ENCODE results near the gene TANC1. TPM values are rescaled to one million over a fixed set of nuclear protein-coding genes. Genes with fewer than 3 reads are reported as not detected.
A peak's percentile ranks its signal among the peaks of the same experiment; 100 is the strongest.

The TANC1 gene
- total RNA-seq, 1 experiment from 2014 or later = 7.8 TPM

DNA sequence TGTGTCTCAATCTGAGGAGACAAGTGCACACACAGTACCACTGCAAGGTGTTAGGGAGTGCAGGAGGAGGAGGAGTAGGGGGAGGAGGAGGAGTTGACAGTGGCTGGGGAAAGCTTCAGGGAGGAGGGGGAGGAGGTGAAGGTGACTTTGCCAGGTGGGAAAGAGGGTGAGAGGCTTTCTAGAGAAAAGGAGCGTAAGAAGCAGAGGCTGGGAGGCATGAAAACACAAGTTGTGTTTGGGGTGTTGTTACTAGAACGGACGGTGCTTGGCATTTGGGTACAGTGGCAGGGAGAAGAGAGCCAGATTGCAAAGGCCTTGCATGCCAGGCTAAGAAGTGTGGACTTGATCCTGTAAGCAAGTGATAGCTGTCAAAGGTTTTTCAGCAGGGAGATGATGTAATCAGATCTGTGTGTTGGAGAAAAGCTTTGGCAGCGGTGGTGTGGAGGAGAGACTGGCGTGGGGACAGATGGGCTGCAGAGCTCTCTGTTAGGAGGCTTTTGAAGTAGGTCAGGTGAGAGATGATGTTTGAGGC lies 16.2 kb downstream of the TANC1 start:
- in situ Hi-C loops (cut with HindIII; ENCODE audit: low pct_unique_long_range_greater_than_20kb, low sequenced_read_pairs) = no loop called here
- no peak for DNase-seq (ENCODE audit: low read depth)

DNA sequence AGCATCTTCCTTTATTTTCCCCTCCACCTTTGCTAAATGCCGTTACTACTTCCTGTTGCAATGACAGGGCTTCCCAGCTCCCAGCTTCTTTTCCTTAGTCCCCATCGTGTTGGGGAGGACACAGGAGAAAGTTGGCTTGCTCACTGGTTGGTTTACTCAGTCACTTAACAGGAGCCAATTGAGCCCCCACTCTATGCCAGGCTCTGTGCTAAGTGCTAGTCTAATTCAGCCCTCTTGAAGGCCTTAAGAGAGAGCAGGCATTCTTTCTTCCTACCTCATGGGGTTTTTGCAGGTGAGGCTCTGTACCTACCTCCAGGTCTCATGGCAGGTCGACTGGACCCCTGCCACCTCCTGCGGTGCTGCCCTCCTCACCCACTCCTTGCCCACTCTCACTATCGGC lies 20.1 kb downstream of the TANC1 start:
- in situ Hi-C loops (cut with HindIII; ENCODE audit: low pct_unique_long_range_greater_than_20kb, low sequenced_read_pairs) = no loop called here
- DNase-seq (ENCODE audit: low read depth) = no peak

DNA sequence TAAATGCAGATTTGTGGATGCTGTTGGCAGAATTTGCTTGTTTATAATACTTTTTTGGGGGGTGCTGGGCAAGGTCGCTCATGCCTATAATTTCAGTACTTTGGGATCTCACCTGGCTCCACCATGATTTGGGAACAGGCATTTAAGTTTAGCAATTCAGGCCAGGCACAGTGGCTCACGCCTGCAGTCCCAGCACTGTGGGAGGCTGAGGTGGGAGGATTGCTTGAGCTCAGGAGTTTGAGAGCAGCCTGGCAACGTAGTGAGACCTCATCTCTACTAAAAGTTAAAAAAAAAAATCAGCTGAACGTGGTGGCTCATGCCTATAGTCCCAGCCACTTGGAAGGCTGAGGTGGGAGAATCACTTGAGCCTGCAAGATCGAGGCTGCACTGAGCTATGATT lies 20.7 kb downstream of the TANC1 start:
- DNase-seq (ENCODE audit: low read depth) = no peak
- in situ Hi-C loops (cut with HindIII; ENCODE audit: low pct_unique_long_range_greater_than_20kb, low sequenced_read_pairs) = no loop called here

DNA sequence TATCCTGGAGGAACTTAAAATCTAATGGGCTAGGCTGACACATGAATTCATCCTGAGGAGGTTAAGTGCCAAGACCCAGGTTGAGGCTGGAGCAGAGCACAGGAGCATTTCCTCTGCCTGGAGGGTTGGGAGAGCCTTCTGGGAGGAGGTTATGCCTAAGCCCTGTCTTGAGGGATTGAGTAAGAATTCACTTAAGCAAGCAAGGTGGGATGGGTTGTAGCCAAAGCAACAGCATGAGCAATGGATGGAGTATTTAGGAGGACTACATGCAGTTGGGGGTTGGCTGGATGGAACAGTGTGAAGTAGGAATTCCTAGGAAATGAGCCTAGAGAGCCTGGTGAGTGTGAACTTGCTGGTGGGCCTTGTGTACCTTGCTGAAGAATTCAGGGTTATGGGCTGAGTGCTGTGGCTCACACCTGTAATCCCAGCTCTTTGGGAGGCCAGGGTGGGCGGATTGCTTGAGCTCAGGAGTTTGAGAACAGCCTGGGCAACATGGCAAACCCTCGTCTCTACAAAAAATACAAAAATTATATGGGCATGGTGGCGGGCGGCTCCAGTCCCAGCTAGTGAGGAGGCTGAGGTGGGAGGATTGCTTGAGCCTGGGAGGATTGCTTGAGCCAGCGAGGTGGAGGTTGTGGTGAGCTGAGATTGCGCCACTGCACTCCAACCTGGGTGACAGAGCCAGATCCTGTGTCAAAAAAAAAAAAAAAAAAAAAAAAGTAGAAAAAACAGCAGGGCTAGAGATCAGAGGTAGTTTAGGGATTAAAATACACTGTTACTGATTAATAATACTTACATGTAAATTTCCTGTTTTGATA lies 22.2 kb downstream of the TANC1 start:
- in situ Hi-C loops (cut with HindIII; ENCODE audit: low pct_unique_long_range_greater_than_20kb, low sequenced_read_pairs) = no loop called here
- peak; percentile 14 for DNase-seq (ENCODE audit: low read depth)

DNA sequence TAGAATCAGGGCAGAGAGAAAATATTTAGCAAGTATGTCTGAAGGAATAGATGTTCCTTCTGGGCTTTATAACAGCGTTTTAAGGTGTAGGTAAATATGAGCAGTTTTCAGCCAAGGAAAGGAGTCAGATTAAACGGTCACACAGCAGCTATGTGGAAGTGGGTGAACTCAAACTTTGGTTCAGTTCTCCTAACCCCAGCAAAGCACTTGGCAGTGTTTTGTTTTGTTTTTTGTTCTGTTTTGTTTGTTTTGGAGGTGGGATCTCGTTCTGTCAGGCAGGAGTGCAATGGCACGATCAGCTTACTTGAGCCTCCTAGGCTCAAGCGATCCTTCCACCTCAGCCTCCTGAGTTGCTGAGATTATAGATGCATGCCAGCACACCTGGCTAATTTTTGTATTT lies 24.6 kb downstream of the TANC1 start:
- in situ Hi-C loops (cut with HindIII; ENCODE audit: low pct_unique_long_range_greater_than_20kb, low sequenced_read_pairs) = no loop called here
- no peak for DNase-seq (ENCODE audit: low read depth)

DNA sequence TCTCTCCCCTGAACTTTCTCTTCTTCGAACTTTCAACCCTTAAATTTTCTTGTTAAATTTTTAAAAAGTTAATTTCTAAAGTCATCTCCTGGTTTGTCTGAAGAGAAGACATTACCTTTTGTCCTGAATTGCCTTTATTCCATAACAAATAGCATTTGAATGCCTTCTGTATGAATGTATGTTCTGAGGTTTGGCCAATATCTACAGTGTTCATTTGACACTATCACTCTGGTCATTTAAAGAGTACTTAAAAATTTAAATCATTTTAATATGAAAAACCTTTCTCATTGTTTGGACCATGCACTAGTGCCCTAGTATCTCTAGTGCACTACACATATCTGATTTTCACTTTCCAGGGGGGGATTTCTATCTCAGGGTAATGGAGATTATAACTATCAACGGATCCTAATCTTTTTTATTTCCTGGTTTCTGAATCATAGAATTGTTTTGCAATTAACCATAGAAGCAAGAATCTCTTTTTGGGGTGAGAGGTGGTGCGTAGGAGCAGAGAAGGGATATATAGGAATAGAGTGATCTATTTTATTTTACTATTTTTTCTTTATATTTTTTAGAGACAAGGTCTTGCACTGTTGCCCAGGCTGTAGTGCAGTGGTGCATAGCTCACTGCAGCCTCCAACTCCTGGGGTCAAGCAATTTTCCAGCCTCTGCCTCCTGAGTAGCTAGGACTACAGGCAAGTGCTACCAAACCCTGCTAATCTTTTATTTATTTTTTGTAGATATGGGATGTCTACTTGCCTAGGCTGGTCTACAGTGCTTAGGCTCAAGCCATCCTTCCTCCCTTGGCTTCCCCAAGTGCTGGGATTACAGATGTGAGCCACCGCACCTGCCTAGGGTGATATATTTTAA lies 25.5 kb downstream of the TANC1 start:
- DNase-seq (ENCODE audit: low read depth) = no peak
- in situ Hi-C loops (cut with HindIII; ENCODE audit: low pct_unique_long_range_greater_than_20kb, low sequenced_read_pairs) = no loop called here

DNA sequence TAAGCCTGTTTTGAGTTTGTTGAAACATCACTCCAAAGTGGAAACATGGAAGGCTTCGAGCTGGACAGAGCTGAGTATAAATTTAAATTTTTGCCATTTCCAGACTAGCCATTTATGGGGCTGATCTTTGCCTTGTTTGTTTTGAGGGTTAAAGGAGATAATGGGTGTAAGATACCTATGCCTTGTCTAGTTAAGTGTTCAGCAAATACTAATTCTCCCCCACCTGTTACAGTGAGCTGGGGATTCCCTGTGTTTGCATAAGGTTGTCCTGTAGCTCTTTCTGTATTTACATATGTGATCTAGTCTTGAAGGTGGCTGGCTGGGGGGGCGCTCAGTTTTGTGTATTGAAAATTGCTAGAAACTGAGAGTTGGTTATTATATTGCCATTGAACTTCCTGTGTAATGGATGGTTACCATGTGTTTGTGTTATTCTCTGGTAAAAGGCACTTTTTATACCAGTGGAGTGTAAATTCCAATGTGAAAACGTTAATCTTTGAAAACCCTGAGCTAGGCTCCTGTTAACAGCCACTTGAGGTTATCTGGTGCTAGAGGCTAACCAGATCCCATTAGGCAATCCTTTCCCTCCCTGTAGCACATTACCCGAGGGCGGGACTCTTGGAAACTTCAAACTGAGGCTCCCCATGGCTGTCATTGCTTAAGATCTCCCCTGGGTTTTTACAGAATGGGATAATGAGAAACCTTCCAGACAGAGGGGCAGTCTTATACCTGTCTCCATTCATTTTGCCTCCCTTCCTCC lies 26.7 kb downstream of the TANC1 start:
- DNase-seq (ENCODE audit: low read depth) = no peak
- in situ Hi-C loops (cut with HindIII; ENCODE audit: low pct_unique_long_range_greater_than_20kb, low sequenced_read_pairs) = no loop called here

DNA sequence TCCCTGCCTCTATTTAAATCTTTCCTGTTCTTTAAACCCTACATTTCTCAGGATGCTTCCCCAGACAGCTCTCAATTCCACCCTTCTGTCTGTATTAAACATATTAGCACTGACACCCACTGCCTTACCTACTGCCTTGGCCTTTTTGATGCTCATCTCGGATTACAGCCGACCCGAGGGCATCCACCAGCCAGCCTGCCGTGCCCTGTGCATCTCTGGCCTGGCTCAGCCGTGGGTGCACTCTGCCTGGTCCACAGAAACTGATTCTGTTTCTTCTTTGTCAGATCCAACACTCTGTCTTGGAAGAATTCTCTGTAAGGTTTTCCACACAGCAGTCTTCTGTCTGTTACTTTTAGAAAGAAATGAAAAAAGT lies 27.2 kb downstream of the TANC1 start:
- no peak for DNase-seq (ENCODE audit: low read depth)
- in situ Hi-C loops (cut with HindIII; ENCODE audit: low pct_unique_long_range_greater_than_20kb, low sequenced_read_pairs) = no loop called here

DNA sequence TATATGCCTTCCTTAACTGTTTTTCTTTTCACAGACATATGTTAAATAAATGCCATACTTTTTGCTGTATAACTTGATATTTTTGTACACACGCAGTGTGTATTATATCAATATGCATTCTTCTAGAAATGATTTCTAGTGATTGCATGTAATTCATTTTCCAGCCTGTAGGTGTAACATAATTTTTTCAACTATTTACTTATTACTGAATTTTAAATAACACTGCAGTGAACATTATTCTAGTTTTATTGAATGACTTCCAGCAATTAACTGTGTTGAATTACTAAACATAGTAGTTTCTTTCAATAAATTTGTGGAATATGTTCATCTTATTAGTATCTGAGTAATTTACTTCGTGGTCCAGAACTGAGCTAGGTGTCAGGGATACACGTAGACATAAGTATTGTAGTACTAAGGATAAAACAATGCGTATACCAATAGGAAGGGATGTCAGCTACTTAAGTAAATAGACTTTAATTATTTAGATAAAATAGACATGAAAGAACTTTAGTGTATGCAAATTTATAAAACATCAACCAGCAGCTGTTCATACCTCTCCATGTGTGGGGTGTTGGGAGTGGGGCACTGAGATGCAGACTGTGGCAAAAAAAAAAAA lies 28.0 kb downstream of the TANC1 start:
- in situ Hi-C loops (cut with HindIII; ENCODE audit: low pct_unique_long_range_greater_than_20kb, low sequenced_read_pairs) = no loop called here
- no peak for DNase-seq (ENCODE audit: low read depth)

DNA sequence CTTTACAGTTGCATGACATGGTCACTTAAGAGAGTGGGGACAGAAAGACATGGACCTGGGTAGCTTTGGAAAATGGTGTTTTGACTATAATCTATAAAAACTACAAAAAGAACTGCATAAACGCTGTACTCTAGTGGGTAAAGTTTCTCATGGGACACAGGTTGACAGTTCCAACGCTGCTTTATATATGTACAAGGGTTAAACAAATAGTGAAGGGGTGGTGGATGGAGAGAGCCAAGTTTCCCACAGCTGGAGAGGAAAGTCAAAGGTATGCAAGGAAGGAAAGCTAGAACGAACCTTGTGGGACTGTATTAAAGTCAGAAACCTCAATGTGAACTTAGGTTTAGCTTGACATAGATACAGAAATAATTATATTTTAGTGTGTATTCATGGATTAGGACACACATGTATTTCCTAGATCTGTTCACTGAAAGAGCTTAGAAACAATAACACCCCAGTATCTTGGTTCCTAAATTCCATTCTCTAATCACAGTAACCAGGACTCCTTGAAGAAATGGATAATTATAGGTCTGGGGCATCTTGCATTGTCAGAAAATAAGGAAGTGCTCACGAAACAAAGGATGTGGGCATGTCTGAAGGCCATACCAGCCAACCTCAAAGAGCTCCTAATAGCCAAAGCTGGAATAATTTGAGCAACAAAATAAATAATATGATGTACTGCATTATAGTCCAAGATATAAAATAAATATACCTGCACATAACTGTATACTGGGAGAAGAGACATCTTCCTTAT lies 28.8 kb downstream of the TANC1 start:
- in situ Hi-C loops (cut with HindIII; ENCODE audit: low pct_unique_long_range_greater_than_20kb, low sequenced_read_pairs) = no loop called here
- no peak for DNase-seq (ENCODE audit: low read depth)

DNA sequence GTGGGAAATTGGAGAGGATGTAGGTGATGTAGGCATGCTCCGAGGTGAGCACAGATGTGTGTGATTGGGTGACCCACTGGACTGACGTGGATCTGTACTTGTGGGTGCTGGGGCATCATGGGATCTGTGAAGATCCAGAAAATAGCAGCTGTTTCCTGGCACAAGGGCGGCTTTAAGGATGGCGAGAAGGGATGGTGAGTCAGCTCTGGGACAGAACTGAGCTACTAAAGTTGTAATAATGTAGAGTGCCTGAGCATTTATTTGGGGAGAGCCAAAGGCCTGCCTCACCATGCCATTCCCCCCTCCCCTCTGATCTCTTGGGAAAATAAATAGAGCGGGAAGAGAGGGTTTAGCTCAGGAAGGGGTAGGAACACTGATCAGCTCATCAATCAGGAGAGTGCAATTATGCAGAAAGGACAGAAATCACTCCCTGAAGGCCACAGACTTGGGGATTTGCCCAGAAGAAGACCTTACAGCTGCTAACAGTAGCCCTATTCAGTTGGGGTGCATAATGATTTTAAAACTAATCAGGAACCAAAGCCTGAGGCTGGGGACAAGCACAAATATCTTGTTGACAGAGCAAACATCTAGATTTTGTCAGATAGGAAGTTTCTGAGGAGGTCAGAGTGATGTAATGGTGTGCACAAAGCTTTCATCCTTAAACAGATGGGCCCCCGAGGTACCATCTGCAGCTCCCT lies 30.3 kb downstream of the TANC1 start:
- no peak for DNase-seq (ENCODE audit: low read depth)
- in situ Hi-C loops (cut with HindIII; ENCODE audit: low pct_unique_long_range_greater_than_20kb, low sequenced_read_pairs) = no loop called here

DNA sequence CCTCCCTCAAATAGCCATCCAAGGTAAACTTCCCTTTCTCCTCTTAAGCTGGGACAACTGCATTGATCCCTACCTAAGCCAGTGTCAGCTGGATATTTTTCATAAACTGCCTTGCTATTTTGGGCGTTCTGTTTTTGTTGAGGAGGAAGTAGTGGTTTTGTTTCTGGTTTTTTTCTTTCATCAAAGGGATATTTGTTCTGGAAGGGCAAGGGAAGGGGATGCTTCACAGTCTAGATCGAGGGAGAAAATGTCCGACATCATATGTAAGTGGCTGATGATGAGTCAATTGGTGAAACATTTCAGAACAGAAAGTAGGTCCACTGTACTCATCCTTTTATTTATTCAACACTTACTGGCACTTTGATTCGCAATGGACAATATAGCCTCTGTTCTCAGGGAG lies 31.0 kb downstream of the TANC1 start:
- in situ Hi-C loops (cut with HindIII; ENCODE audit: low pct_unique_long_range_greater_than_20kb, low sequenced_read_pairs) = no loop called here
- no peak for DNase-seq (ENCODE audit: low read depth)

DNA sequence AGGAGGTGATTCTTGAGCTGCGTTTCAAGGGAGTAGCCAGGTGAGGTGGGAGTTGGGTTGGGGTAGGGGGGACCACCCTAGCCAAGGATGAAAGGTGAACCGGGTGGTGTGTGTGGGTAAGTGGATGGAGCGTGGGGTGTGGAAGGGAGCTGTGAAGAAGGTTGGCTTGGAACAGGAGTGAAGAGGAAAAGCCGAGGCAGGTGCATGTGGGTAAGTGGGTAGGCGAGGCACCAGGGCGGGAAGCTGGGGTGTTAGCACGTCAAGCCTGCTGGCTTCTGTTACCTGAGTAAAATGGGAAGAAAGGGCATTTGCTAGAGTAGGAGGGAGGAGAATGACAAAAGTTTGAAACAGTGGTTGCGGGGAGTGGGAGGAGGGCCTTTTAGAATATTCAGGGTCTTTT lies 31.6 kb downstream of the TANC1 start:
- no peak for DNase-seq (ENCODE audit: low read depth)
- in situ Hi-C loops (cut with HindIII; ENCODE audit: low pct_unique_long_range_greater_than_20kb, low sequenced_read_pairs) = no loop called here

DNA sequence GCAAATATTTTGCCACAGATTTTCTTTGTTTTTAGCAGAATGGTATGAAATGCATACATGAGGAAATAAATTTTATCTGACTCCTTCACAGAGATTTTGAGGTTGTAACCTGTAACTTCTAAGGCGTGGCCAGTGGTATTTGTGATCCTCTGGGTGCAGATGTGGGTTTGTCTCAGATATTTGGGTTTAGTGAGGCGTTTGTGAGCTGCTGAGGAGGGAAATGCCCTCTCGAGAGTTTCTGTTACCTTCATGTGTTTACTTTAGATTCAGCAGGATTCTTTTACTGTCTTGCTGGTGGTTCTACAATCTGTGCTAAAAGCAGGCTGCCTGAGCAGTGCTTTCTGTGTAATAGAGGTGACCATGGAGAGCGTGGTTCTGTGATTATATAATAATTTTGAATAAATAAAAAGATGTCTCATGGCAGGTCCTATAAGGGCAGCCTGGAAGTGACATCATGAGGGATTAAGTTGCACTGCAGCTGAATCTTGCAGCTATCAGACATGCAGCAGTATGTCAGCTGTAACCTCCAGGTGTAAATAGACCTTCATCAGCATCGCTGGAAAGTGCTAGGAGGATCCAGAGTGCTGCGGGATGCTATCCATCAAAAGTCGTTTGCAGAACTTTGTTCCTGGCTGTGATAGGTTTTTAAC lies 34.1 kb downstream of the TANC1 start:
- in situ Hi-C loops (cut with HindIII; ENCODE audit: low pct_unique_long_range_greater_than_20kb, low sequenced_read_pairs) = no loop called here
- no peak for DNase-seq (ENCODE audit: low read depth)

DNA sequence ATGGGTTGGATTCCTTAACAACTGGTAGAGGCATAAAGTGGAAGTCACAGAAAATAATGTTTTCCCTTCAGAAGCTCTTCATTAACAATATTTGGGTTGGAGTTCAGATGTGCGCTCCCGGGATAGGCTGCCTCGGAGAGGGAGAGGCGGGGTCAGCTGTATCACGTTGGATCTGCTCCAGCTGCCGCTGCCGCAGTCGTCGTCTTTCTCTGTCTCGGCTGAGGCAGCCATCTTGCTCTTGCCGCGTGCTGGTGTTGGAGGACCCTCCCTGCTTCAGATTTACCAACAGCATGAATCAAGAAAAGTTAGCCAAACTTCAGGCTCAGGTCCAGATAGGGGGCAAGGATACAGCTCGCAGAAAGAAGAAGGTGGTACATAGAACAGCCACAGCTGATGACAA lies 35.1 kb downstream of the TANC1 start:
- DNase-seq (ENCODE audit: low read depth) = no peak
- in situ Hi-C loops (cut with HindIII; ENCODE audit: low pct_unique_long_range_greater_than_20kb, low sequenced_read_pairs) = no loop called here

DNA sequence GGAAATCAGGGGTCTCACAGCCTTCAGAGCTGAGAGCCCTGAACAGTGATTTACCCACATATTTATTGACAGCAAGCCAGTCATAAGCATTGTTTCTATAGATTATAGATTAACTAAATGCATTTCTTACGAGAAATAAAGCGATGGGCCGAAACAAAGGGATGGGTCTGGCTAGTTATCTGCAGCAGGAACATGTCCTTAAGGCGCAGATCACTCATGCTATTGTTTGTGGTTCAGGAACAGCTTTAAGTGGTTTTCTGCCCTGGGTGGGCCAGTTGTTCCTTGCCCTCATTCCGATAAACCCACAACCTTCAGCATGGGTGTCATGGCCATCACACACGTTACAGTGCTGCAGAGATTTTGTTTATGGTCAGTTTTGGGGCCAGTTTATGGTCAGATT lies 36.4 kb downstream of the TANC1 start:
- DNase-seq (ENCODE audit: low read depth) = no peak
- in situ Hi-C loops (cut with HindIII; ENCODE audit: low pct_unique_long_range_greater_than_20kb, low sequenced_read_pairs) = no loop called here

DNA sequence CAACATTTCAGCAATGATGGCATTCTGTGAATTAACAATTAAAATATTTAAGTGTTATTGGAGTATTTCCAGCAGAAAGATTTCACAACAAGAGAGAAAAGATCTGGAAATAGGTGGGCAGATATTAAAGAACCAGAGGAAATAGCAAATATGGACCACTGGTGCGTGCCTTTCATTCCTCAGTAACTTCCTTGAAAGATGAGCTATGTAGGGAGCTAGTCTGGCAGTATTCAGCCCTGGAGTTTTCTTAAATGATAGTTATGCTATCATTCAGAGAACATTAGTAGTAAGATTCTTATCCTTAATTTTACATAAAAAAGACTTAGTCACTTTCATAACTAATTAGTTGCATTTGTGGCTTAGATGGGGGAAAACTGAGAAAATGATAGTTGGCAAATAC lies 41.5 kb downstream of the TANC1 start:
- in situ Hi-C loops (cut with HindIII; ENCODE audit: low pct_unique_long_range_greater_than_20kb, low sequenced_read_pairs) = no loop called here
- DNase-seq (ENCODE audit: low read depth) = no peak

Measured in Caki2 (cell line).